HCT116 (cell line): ENCODE results near the gene TH. TPM values are rescaled to one million over a fixed set of nuclear protein-coding genes. Genes with fewer than 3 reads are reported as not detected.

ENCODE experiments used
- ATAC-seq: fragments of 200-7000 bp; cut with Tn5 transposase; 2 replicates; pipeline ENCODE4 v1.9.1; 2020; ENCODE audit warnings: mild to moderate bottlenecking, moderate library complexity
- BruUV-seq: library from RNA; stranded (reverse); fragments of 400-500 nt; replicated peaks from 2 replicates; lab custom pipeline; 2021; lab: Mats Ljungman, UMichigan
- CTCF ChIA-PET: fragments of 300-600 bp; sonication (Branson Sonifier 250); formaldehyde crosslinking; loops from one replicate; lab custom pipeline; 2021; ENCODE audit warnings: antibody characterized with exemption; lab: Charles Lee
- POLR2A ChIA-PET: fragments of 300-600, 350-600 bp; sonication (Branson Sonifier 250); formaldehyde crosslinking; loops from one replicate; lab custom pipeline; 2021; ENCODE audit warnings: antibody characterized with exemption; lab: Charles Lee
- RAD21 ChIA-PET, 2 experiments: fragments of 300-600 bp; sonication (Branson Sonifier 250); formaldehyde crosslinking; loops; one replicate each; lab custom pipeline; 2023; ENCODE audit warnings: low total read pairs in 2 of 2; ENCODE audit not compliant: uncharacterized antibody in 2 of 2, unreplicated experiment in 2 of 2, low non-redundant PET in 1 of 2; lab: Charles Lee
- DNase-seq: peaks from one replicate; pipeline ENCODE4 v3.0.0-alpha.2; 2010; ENCODE audit warnings: low read depth, low spot score
- H2AFZ ChIP-seq: fragments of 200-600 bp; shearing (Covaris generic), sonication (generic); 2 replicates; pipeline ENCODE4 v1.6.1; 2017; ENCODE audit warnings: low read depth, mixed run types, mixed read lengths, antibody characterized with exemption, low read length; ENCODE audit not compliant: poor library complexity, severe bottlenecking
- H3K27ac ChIP-seq: 2 replicates; pipeline ENCODE4 v1.5.1; 2012; ENCODE audit warnings: low read depth, low read length
- H3K27me3 ChIP-seq: fragments of 200-600 bp; sonication (generic); 2 replicates; pipeline ENCODE4 v1.6.1; 2016; ENCODE audit warnings: mixed run types, low read length, mixed read lengths; ENCODE audit not compliant: insufficient read depth
- H3K36me3 ChIP-seq, 2 experiments: fragments of 200-500 bp in 1 of 2; fragments of 200-600 bp in 1 of 2; sonication (Bioruptor generic) in 1 of 2; sonication (generic) in 1 of 2; 2 replicates each; pipeline versions ENCODE4 v1.5.1 to v1.6.1; 2014 to 2016; ENCODE audit warnings: low read length in 2 of 2, inconsistent platforms in 1 of 2, mixed read lengths in 1 of 2, mixed run types in 1 of 2; ENCODE audit not compliant: insufficient read depth in 2 of 2, control insufficient read depth in 1 of 2
- H3K4me1 ChIP-seq, 2 experiments: fragments of 200-600 bp in 1 of 2; sonication (generic) in 1 of 2; 2 replicates each; pipeline versions ENCODE4 v1.5.1 to v1.6.1; 2012 to 2017; ENCODE audit warnings: low read length in 2 of 2, inconsistent platforms in 1 of 2, mild to moderate bottlenecking in 1 of 2, mixed read lengths in 1 of 2, mixed run types in 1 of 2, moderate library complexity in 1 of 2; ENCODE audit not compliant: insufficient read depth in 2 of 2, control insufficient read depth in 1 of 2
- H3K4me2 ChIP-seq: fragments of 200-600 bp; sonication (generic); 2 replicates; pipeline ENCODE4 v1.6.1; 2017; ENCODE audit warnings: mixed run types, low read length, mixed read lengths
- H3K4me3 ChIP-seq, 2 experiments: fragments of 200-600 bp in 1 of 2; sonication (generic) in 1 of 2; replicated peaks in 1 of 2; 2 replicates each; pipeline ENCODE4 v1.5.1; 2011 to 2016; ENCODE audit warnings: low read length in 2 of 2, control low read depth in 1 of 2, low read depth in 1 of 2, mild to moderate bottlenecking in 1 of 2, mixed read lengths in 1 of 2, mixed run types in 1 of 2
- H3K79me2 ChIP-seq: fragments of 200-600 bp; sonication (generic); 2 replicates; pipeline ENCODE4 v1.6.1; 2017; ENCODE audit warnings: mild to moderate bottlenecking, mixed run types, low read length, moderate library complexity, mixed read lengths; ENCODE audit not compliant: insufficient read depth
- H3K9ac ChIP-seq: fragments of 200-600 bp; sonication (generic); 2 replicates; pipeline ENCODE4 v1.6.1; 2016; ENCODE audit warnings: low read length, mixed read lengths
- H3K9me2 ChIP-seq: fragments of 200-600 bp; sonication (generic), shearing (Covaris generic); 2 replicates; pipeline ENCODE4 v1.6.1; 2017; ENCODE audit warnings: mixed run types, mild to moderate bottlenecking, moderate library complexity; ENCODE audit not compliant: insufficient read depth
- H3K9me3 ChIP-seq, 2 experiments: fragments of 200-500 bp in 1 of 2; fragments of 200-600 bp in 1 of 2; sonication (Bioruptor generic) in 1 of 2; sonication (generic) in 1 of 2; 2 replicates each; pipeline ENCODE4 v1.6.1; 2014 to 2017; ENCODE audit warnings: low read length in 2 of 2, mixed read lengths in 2 of 2, inconsistent platforms in 1 of 2, low read depth in 1 of 2, mild to moderate bottlenecking in 1 of 2, mixed run types in 1 of 2, moderate library complexity in 1 of 2; ENCODE audit not compliant: control insufficient read depth in 1 of 2, insufficient read depth in 1 of 2
- H4K20me1 ChIP-seq: fragments of 200-600 bp; sonication (generic), shearing (Covaris generic); 2 replicates; pipeline ENCODE4 v1.6.1; 2017; ENCODE audit warnings: mixed run types, mild to moderate bottlenecking, moderate library complexity; ENCODE audit not compliant: insufficient read depth
- ATF3 ChIP-seq: IDR thresholded peaks from 2 replicates; pipeline ENCODE4 v1.6.1; 2012
- EGR1 ChIP-seq: IDR thresholded peaks from 2 replicates; pipeline ENCODE4 v1.6.1; 2012; ENCODE audit warnings: low read depth
- EZH2 ChIP-seq: fragments of 200-600 bp; sonication (generic); IDR thresholded peaks from 2 replicates; pipeline ENCODE4 v1.6.1; 2017; ENCODE audit warnings: antibody characterized with exemption, mixed run types
- FOSL1 ChIP-seq: IDR thresholded peaks from 2 replicates; pipeline ENCODE4 v1.6.1; 2012; ENCODE audit warnings: low read depth
- JUND ChIP-seq: IDR thresholded peaks from 2 replicates; pipeline ENCODE4 v1.6.1; 2012
- POLR2A ChIP-seq: IDR thresholded peaks from 2 replicates; pipeline ENCODE4 v1.7.0; 2011; ENCODE audit warnings: borderline replicate concordance; ENCODE audit not compliant: insufficient read depth, insufficient read length; ENCODE audit errors: extremely low read depth
- POLR2AphosphoS5 ChIP-seq: IDR thresholded peaks from 2 replicates; pipeline ENCODE4 v1.6.1; 2011; ENCODE audit warnings: mild to moderate bottlenecking, low read depth, low read length, moderate library complexity
- RAD21 ChIP-seq: IDR thresholded peaks from 2 replicates; pipeline ENCODE4 v1.6.1; 2012; ENCODE audit warnings: low read depth, mild to moderate bottlenecking
- SIN3A ChIP-seq: IDR thresholded peaks from 2 replicates; pipeline ENCODE4 v1.6.1; 2012; ENCODE audit warnings: low read depth
- SP1 ChIP-seq: IDR thresholded peaks from 2 replicates; pipeline ENCODE4 v1.6.1; 2012; ENCODE audit warnings: low read depth
- SRF ChIP-seq: IDR thresholded peaks from 2 replicates; pipeline ENCODE4 v1.6.1; 2012; ENCODE audit warnings: low read depth
- TCF7L2 ChIP-seq: IDR thresholded peaks from 2 replicates; pipeline ENCODE4 v1.7.0; 2011; ENCODE audit warnings: borderline replicate concordance, inconsistent platforms; ENCODE audit not compliant: insufficient read depth, insufficient read length; ENCODE audit errors: extremely low read depth
- ZBTB33 ChIP-seq: IDR thresholded peaks from 2 replicates; pipeline ENCODE4 v1.6.1; 2011; ENCODE audit warnings: mild to moderate bottlenecking, low read length, moderate library complexity; ENCODE audit not compliant: insufficient replicate concordance; ENCODE audit errors: extremely low read depth
- intact Hi-C: fragments of 100-400 bp; cut with micrococcal nuclease; formaldehyde crosslinking; loops from 2 replicates; pipeline ENCODE4 v1.10.0; 2022
- total RNA-seq: library from RNA; stranded (reverse); gene quantifications from one replicate; pipeline ENCODE4 v1.2.1, GENCODE V29; 2021; ENCODE audit not compliant: unreplicated experiment

Gene TH
- total RNA-seq, 1 experiment from 2014 or later: not detected

GRCh38 chr11:2165571-2165970 lies 6.0 kb downstream of the TH start:
- Histone ChIP-seq H3K9me3 (no peaks in the 10 kb centered on the region), H3K36me3 (no peaks in the 10 kb centered on the region), H3K27me3 (no peaks in the 10 kb centered on the region), H3K9ac (no peak overlapping the region), H3K27ac (no peak overlapping the region), H3K79me2 (no peaks in the 10 kb centered on the region), H3K4me1 (peaks cover 2 to 21% of the 10 kb centered on the region in 2 experiments; a peak in 3 of 4 replicates), H3K9me2 (no peaks in the 10 kb centered on the region), H4K20me1 (no peaks in the 10 kb centered on the region), H3K4me2 (no peak overlapping the region), H2AFZ (no peak overlapping the region), H3K4me3 (no peak overlapping the region)
- ATAC-seq: no peak
- CTCF ChIA-PET: interaction anchor here (2.0 to 4.8 kb wide), 2 partner anchors 14 to 254 kb away, joined by 10 to 23 read pairs; no protein-coding TSS in a partner anchor
- RAD21 ChIA-PET: no interaction called here
- POLR2A ChIA-PET: no interaction called here
- intact Hi-C loops: no loop called here
- BruUV-seq: no TSS peak
- TF ChIP-seq TCF7L2 (no peak), EZH2 (no peak), POLR2A (no peak), SRF (no peak), ATF3 (no peak), ZBTB33 (no peak), JUND (no peak), RAD21 (no peak), FOSL1 (no peak), POLR2AphosphoS5 (no peak), SP1 (no peak), EGR1 (no peak), SIN3A (no peak)
- DNase-seq: no peak
